H9 (cell line): ENCODE measurements around the gene SPATA46. TPM values are rescaled to one million over a fixed set of nuclear protein-coding genes. Genes with fewer than 3 reads are reported as not detected.

Experiments used
- DNase-seq: peaks from one replicate; pipeline ENCODE4 v3.0.0-alpha.2; 2017
- H2AFZ ChIP-seq: one replicate; pipeline ENCODE4 v1.6.1; 2013; ENCODE audit warnings: mild to moderate bottlenecking, low read length, control low read depth, moderate library complexity
- H2AK5ac ChIP-seq: 2 replicates; pipeline ENCODE4 v1.6.1; 2013; ENCODE audit warnings: low read length, control low read depth, mixed read lengths; ENCODE audit not compliant: insufficient read length
- H2BK120ac ChIP-seq: one replicate; pipeline ENCODE4 v1.6.1; 2013; ENCODE audit warnings: low read depth, mild to moderate bottlenecking, low read length, control low read depth, inconsistent platforms; ENCODE audit not compliant: poor library complexity, severe bottlenecking
- H2BK12ac ChIP-seq: 2 replicates; pipeline ENCODE4 v1.6.1; 2013; ENCODE audit warnings: low read length, control low read depth, mixed read lengths, low read depth; ENCODE audit not compliant: insufficient read length
- H2BK15ac ChIP-seq: 2 replicates; pipeline ENCODE4 v1.6.1; 2013; ENCODE audit warnings: low read depth, low read length, control low read depth
- H2BK20ac ChIP-seq: one replicate; pipeline ENCODE4 v1.6.1; 2013; ENCODE audit warnings: low read depth, mild to moderate bottlenecking, low read length, control low read depth, inconsistent platforms; ENCODE audit not compliant: poor library complexity, severe bottlenecking
- H2BK5ac ChIP-seq: 2 replicates; pipeline ENCODE4 v1.6.1; 2013; ENCODE audit warnings: low read length, control low read depth, mixed read lengths; ENCODE audit not compliant: insufficient read length
- H3K14ac ChIP-seq: 2 replicates; pipeline ENCODE4 v1.6.1; 2013; ENCODE audit warnings: low read length, control low read depth; ENCODE audit not compliant: insufficient read depth
- H3K18ac ChIP-seq: 2 replicates; pipeline ENCODE4 v1.6.1; 2013; ENCODE audit warnings: low read depth, mild to moderate bottlenecking, mixed read lengths, low read length, control low read depth; ENCODE audit not compliant: insufficient read length
- H3K23ac ChIP-seq: 2 replicates; pipeline ENCODE4 v1.6.1; 2013; ENCODE audit warnings: low read length, control low read depth, mixed read lengths, low read depth; ENCODE audit not compliant: insufficient read length
- H3K23me2 ChIP-seq: 2 replicates; pipeline ENCODE4 v1.6.1; 2013; ENCODE audit warnings: low read depth, mild to moderate bottlenecking, mixed read lengths, low read length, control low read depth; ENCODE audit not compliant: insufficient read length, poor library complexity, severe bottlenecking
- H3K27ac ChIP-seq: 2 replicates; pipeline ENCODE4 v1.5.1; 2013; ENCODE audit warnings: low read length, control low read depth, mixed read lengths, low read depth; ENCODE audit not compliant: insufficient read length
- H3K27me3 ChIP-seq: 2 replicates; pipeline ENCODE4 v1.6.1; 2013; ENCODE audit warnings: low read length, control low read depth, inconsistent platforms; ENCODE audit not compliant: insufficient read depth
- H3K4ac ChIP-seq: 2 replicates; pipeline ENCODE4 v1.6.1; 2013; ENCODE audit warnings: low read depth, mild to moderate bottlenecking, control low read depth, inconsistent platforms, low read length, moderate library complexity
- H3K4me1 ChIP-seq: 2 replicates; pipeline ENCODE4 v1.6.1; 2013; ENCODE audit warnings: low read length, control low read depth, inconsistent platforms; ENCODE audit not compliant: insufficient read depth
- H3K4me2 ChIP-seq: 2 replicates; pipeline ENCODE4 v1.6.1; 2013; ENCODE audit warnings: low read length, control low read depth, mixed read lengths; ENCODE audit not compliant: insufficient read length, insufficient read depth
- H3K56ac ChIP-seq: 2 replicates; pipeline ENCODE4 v1.6.1; 2013; ENCODE audit warnings: low read depth, mild to moderate bottlenecking, mixed read lengths, low read length, control low read depth; ENCODE audit not compliant: insufficient read length
- H3K79me1 ChIP-seq: 2 replicates; pipeline ENCODE4 v1.6.1; 2013; ENCODE audit warnings: low read depth, mild to moderate bottlenecking, moderate library complexity, low read length, control low read depth, inconsistent platforms; ENCODE audit not compliant: insufficient read depth, poor library complexity, severe bottlenecking
- H3K79me2 ChIP-seq: 2 replicates; pipeline ENCODE4 v1.6.1; 2013; ENCODE audit warnings: low read length, control low read depth, inconsistent platforms; ENCODE audit not compliant: insufficient read depth
- H3K9ac ChIP-seq: 2 replicates; pipeline ENCODE4 v1.6.1; 2013; ENCODE audit warnings: low read length, control low read depth, mixed read lengths; ENCODE audit not compliant: insufficient read length; ENCODE audit errors: extremely low read depth
- H3K9me3 ChIP-seq: one replicate; pipeline ENCODE4 v1.6.1; 2013; ENCODE audit warnings: low read depth, low read length, inconsistent platforms; ENCODE audit not compliant: control insufficient read depth
- H3T11ph ChIP-seq: one replicate; pipeline ENCODE4 v1.6.1; 2013; ENCODE audit warnings: mild to moderate bottlenecking, low read length, control low read depth, inconsistent platforms
- H4K20me1 ChIP-seq: one replicate; pipeline ENCODE4 v1.6.1; 2013; ENCODE audit not compliant: control insufficient read depth, insufficient read length, insufficient read depth
- H4K5ac ChIP-seq: 2 replicates; pipeline ENCODE4 v1.6.1; 2013; ENCODE audit warnings: low read depth, mild to moderate bottlenecking, mixed read lengths, low read length, control low read depth; ENCODE audit not compliant: insufficient read length
- H4K8ac ChIP-seq: replicated peaks from 2 replicates; pipeline ENCODE4 v1.6.1; 2013; ENCODE audit warnings: low read length, control low read depth, mixed read lengths, low read depth; ENCODE audit not compliant: insufficient read length
- H4K91ac ChIP-seq: 2 replicates; pipeline ENCODE4 v1.6.1; 2013; ENCODE audit warnings: low read depth, mild to moderate bottlenecking, moderate library complexity, mixed read lengths, low read length, control low read depth; ENCODE audit not compliant: insufficient read length
- H3K27ac Mint-ChIP-seq, 3 experiments: 2 replicates in 2 of 3; 3 replicates in 1 of 3; pipeline ENCODE4 v1.8.0; 2020 to 2021; ENCODE audit warnings: mixed read lengths in 3 of 3, mild to moderate bottlenecking in 1 of 3, moderate library complexity in 1 of 3
- H3K27me3 Mint-ChIP-seq: 2 replicates; pipeline ENCODE4 v1.8.0; 2021; ENCODE audit warnings: low read depth, mild to moderate bottlenecking, moderate library complexity, mixed read lengths
- H3K36me3 Mint-ChIP-seq, 3 experiments: 2 replicates in 2 of 3; 3 replicates in 1 of 3; pipeline ENCODE4 v1.8.0; 2020 to 2021; ENCODE audit warnings: low read depth in 3 of 3, mixed read lengths in 3 of 3; ENCODE audit not compliant: insufficient read depth in 1 of 3
- H3K4me1 Mint-ChIP-seq, 2 experiments: 2 replicates each; pipeline ENCODE4 v1.8.0; 2020; ENCODE audit warnings: mixed read lengths in 2 of 2
- H3K4me3 Mint-ChIP-seq, 2 experiments: 2 replicates in 1 of 2; 3 replicates in 1 of 2; pipeline ENCODE4 v1.8.0; 2020 to 2021; ENCODE audit warnings: mild to moderate bottlenecking in 2 of 2, mixed read lengths in 2 of 2, moderate library complexity in 1 of 2
- H3K9me3 Mint-ChIP-seq, 2 experiments: 2 replicates in 1 of 2; 3 replicates in 1 of 2; pipeline ENCODE4 v1.8.0; 2020; ENCODE audit warnings: mild to moderate bottlenecking in 2 of 2, mixed read lengths in 2 of 2, moderate library complexity in 1 of 2
- CTCF ChIP-seq: fragments of 200-600 bp; sonication (generic); conservative IDR thresholded peaks from 3 replicates; pipeline ENCODE4 v1.8.0; 2021; ENCODE audit warnings: antibody characterized with exemption, mild to moderate bottlenecking
- WGBS: extraction: QIAGEN DNeasy Blood & Tissue Kit; methylation state at CpG from one replicate; pipeline ENCODE4 v1.1.7; 2013; ENCODE audit warnings: missing lambda C conversion rate, low lambda C conversion rate, mixed read lengths; ENCODE audit not compliant: insufficient read length; ENCODE audit errors: extremely low coverage; 5-methylcytosine and 5-hydroxymethylcytosine counted together
- total RNA-seq: library from RNA; stranded (reverse); gene quantifications from 2 replicates; pipeline ENCODE4 v1.2.1, GENCODE V29; 2021

SPATA46 gene
- total RNA-seq, 1 experiment from 2014 or later, result not detected

GRCh38 chr1:162364498-162364897 is 12.2 kb downstream of the SPATA46 start:
- no peak overlapping the region for H4K91ac ChIP-seq
- no peak overlapping the region for H4K5ac ChIP-seq
- Mint-ChIP-seq H3K36me3 (peaks cover 0 to 11% (median 3%) of the 10 kb centered on the region in 3 experiments; a peak in 4 of 7 replicates), H3K4me3 (no peak overlapping the region), H3K4me1 (peaks cover 0 to 7% of the 10 kb centered on the region in 2 experiments; a peak in 2 of 4 replicates), H3K27ac (no peak overlapping the region), H3K9me3 (no peaks in the 10 kb centered on the region), H3K27me3 (no peaks in the 10 kb centered on the region)
- H3K4ac ChIP-seq, result no peak overlapping the region
- no peak overlapping the region for H4K8ac ChIP-seq
- H3K27me3 ChIP-seq, result no peaks in the 10 kb centered on the region
- no peaks in the 10 kb centered on the region for H3K4me1 ChIP-seq
- no peak overlapping the region for H2AK5ac ChIP-seq
- H2AFZ ChIP-seq, result no peak overlapping the region
- H2BK12ac ChIP-seq, result no peak overlapping the region
- H3K9me3 ChIP-seq, result no peaks in the 10 kb centered on the region
- no peaks in the 10 kb centered on the region for H3K79me2 ChIP-seq
- H3K23me2 ChIP-seq, result no peaks in the 10 kb centered on the region
- no peak overlapping the region for H3K27ac ChIP-seq
- no peak for DNase-seq
- no peak overlapping the region for H3K23ac ChIP-seq
- H3K56ac ChIP-seq, result no peak overlapping the region
- no CpG with 5 or more reads among the region's 1 CpG for WGBS
- no peak overlapping the region for H2BK15ac ChIP-seq
- no peak overlapping the region for H3K14ac ChIP-seq
- no peak overlapping the region for H2BK5ac ChIP-seq
- H3K79me1 ChIP-seq, result no peaks in the 10 kb centered on the region
- no peak overlapping the region for H3T11ph ChIP-seq
- H3K4me2 ChIP-seq, result no peak overlapping the region
- no peak overlapping the region for H3K18ac ChIP-seq
- no peak for TF ChIP-seq CTCF
- H4K20me1 ChIP-seq, result no peaks in the 10 kb centered on the region
- no peak overlapping the region for H3K9ac ChIP-seq
- H2BK20ac ChIP-seq, result no peak overlapping the region
- H2BK120ac ChIP-seq, result no peak overlapping the region
